ENCODE data around the gene HSD17B10.
"Not testable (repeated sequence)": the region's sequence is repeated elsewhere in the genome, so short reads cannot be mapped to it uniquely, and the experiment has no call there.

Gene HSD17B10

GRCh38 chrX:53435997-53436396 is 1.8 kb upstream of the HSD17B10 start:
- peak; percentile 85 for DNase-seq

DNA sequence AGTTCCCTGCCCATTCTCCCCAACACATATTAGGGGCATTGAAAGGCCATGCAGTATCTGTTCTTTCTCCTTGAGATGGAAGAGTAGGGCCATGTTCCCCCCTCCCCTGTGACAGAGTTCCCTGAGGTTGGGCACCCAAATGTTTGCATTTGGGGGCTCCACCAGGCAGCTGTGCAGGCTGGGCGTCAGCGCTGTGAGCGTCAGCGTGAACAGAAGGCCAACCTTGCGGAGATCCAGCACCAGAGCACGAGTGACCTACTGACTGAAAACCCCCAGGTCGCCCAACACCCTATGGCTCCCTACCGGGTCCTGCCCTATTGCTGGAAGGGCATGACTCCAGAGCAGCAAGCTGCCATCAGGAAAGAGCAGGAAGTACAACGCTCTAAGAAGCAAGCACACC is 3.9 kb downstream of the HSD17B10 start:
- no peak for DNase-seq

- DNase-seq = no peak
Observed at GRCh38 chrX:53429755-53430154, 4.4 kb downstream of the HSD17B10 start.

- DNase-seq = no peak
Observed at GRCh38 chrX:53422861-53423306, 11.3 kb downstream of the HSD17B10 start, which contains the start of gene RIBC1. Gene RIBC1 (plus strand): TSS chrX:53422873. CDS start chrX:53426277, 3,404 bp downstream.

DNA sequence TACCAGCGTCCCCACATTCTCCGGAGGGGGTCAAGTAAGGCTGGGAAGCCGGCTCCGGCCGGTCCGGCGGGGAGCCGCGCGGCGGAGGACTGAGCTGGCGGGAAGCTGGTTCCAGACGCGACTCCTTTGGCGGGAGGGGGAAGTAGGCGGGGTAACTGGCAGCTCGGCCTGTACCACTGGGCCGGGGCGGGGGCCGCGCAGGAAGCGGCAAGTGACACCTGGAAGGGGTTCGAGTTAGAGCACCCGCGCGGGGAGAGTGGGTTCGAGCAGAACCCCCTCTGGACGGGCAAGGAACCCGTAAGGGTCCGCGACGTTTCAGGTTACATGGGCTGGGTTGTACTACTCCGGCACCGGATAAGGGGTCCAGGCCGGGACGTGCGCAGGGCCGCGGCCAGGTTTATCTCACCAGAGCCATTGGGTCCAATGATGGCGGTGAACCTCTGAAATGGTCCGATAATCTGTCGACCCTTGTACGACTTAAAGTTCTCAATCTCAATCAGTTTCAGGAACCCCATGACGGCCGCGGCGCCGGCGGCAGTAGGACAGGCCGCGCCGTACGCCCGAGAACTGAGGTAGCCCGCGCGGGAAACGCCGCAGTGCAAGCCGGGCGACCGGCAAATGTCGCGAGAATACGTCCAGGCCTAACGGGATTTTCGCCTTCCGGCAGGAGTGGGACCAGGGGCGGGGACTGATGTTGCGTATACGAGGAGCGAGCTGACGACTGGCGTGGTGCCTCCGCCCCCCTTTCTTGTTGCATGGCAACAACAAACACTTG is 11.9 kb downstream of the HSD17B10 start, which contains the start of gene SMC1A:
Gene SMC1A, minus strand, starts transcription at position 569 of the 775 bp plus-strand sequence. Its CDS starts 54 bp downstream, at position 515.
- DNase-seq = peak; percentile 97

GRCh38 chrX:53421772-53422085 is 12.4 kb downstream of the HSD17B10 start:
- no peak for DNase-seq

- no peak for DNase-seq
Observed at GRCh38 chrX:53421125-53421524, 13.0 kb downstream of the HSD17B10 start.

GRCh38 chrX:53420351-53420750 is 13.8 kb downstream of the HSD17B10 start:
- DNase-seq = not testable (repeated sequence)

- DNase-seq = no peak
Observed at GRCh38 chrX:53412446-53412845, 21.7 kb downstream of the HSD17B10 start.

- DNase-seq = no peak
Observed at GRCh38 chrX:53403535-53403934, 30.6 kb downstream of the HSD17B10 start.

GRCh38 chrX:53398216-53398615 is 36.0 kb downstream of the HSD17B10 start:
- DNase-seq = no peak

GRCh38 chrX:53395605-53396298 is 38.4 kb downstream of the HSD17B10 start:
- DNase-seq = no peak

GRCh38 chrX:53383376-53384076 is 50.6 kb downstream of the HSD17B10 start:
- DNase-seq = no peak
